ENCODE results near the gene CENPS.

DNA sequence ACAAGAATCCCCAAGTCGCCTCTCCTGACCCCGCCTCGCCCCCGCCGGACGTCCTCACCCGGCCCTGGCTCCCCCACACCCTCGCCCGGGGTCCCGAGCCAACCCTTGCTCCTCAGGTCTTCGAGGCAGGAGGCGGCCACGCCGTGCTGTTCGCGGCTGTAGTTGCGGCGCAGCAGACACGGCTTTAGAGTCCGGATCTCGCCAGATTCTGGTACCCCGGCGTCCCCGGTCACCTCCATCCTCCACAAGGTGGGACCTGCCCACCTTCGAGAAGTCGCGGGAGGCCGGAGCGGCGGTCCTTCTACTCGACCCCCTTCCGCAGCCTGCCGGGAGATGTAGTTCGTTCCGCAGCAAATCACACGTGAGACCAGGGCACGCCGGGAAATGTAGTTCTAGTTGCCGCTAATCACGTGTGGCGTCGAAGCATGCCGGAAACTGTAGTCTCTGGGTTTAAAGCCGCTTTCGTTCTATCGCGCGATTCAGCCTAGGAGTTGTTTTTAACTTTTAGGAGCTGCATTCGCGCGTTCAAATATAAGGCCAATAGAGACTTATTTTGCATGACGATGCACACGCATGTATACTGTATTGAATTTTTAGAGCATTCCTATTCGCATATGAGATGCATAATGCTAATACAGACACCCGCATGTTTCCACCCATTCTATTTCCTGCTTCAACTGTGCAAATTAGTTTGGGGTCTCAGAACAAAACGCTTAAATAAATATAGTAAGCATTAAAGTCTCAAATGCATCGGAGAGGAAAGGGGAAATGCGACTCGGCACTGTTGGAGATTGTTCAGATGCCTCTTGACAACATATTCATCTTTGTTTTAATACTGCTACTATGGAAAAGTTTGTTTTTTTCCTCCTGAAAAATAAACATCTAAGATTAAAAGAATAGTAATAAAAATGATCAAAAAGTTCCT lies 42.2 kb downstream of the CENPS start, which contains the start of gene DFFA:
- TF ChIP-seq POLR2AphosphoS5 (IDR thresholded peaks at IDR 0.05) (peak; percentile 60 to 94 (median 86)), POLR2A (IDR thresholded peaks at IDR 0.05) (no peak)
